SK-N-SH (cell line): Measurements from ENCODE around the gene GPX1. TPM values are rescaled to one million over a fixed set of nuclear protein-coding genes. Genes with fewer than 3 reads are reported as not detected.

Experiments
- CTCF ChIA-PET: fragments of 300-600, 350-600 bp; formaldehyde crosslinking; extraction: SDS; loops from one replicate; lab custom pipeline; 2021; lab: Yijun Ruan, JAX
- POLR2A ChIA-PET: fragments of 350-600 bp; sonication (Branson Sonifier 250); formaldehyde crosslinking; extraction: SDS; loops from one replicate; lab custom pipeline; 2020; ENCODE audit warnings: antibody characterized with exemption, inconsistent platforms; lab: Yijun Ruan, JAX
- DNase-seq: peaks from one replicate; pipeline ENCODE4 v3.0.0; 2012
- H2AFZ ChIP-seq: fragments of 200-600 bp; sonication (generic); 2 replicates; pipeline ENCODE4 v1.8.1; 2016; ENCODE audit warnings: antibody characterized with exemption, mild to moderate bottlenecking, low read depth
- H3F3A ChIP-seq: fragments of 200-600 bp; sonication (generic); replicated peaks from 2 replicates; pipeline ENCODE3; 2016; ENCODE audit warnings: antibody characterized with exemption, mild to moderate bottlenecking; ENCODE audit not compliant: insufficient read depth
- H3K27ac ChIP-seq, 2 experiments: fragments of 200-500 bp in 1 of 2; fragments of 200-600 bp in 1 of 2; sonication (Bioruptor generic) in 1 of 2; sonication (generic), shearing (Covaris generic) in 1 of 2; 2 replicates each; pipeline versions ENCODE4 v1.5.1 to v1.6.1; 2014 to 2016; ENCODE audit warnings: low read depth in 2 of 2, inconsistent platforms in 1 of 2, low read length in 1 of 2, mild to moderate bottlenecking in 1 of 2, mixed read lengths in 1 of 2
- H3K27me3 ChIP-seq: fragments of 200-600 bp; sonication (generic), shearing (Covaris generic); 2 replicates; pipeline ENCODE4 v1.6.1; 2016; ENCODE audit warnings: mixed run types; ENCODE audit not compliant: insufficient read depth
- H3K36me3 ChIP-seq, 2 experiments: fragments of 200-500 bp in 1 of 2; fragments of 200-600 bp in 1 of 2; sonication (Bioruptor generic) in 1 of 2; sonication (generic) in 1 of 2; replicated peaks in 1 of 2; 2 replicates each; pipeline versions ENCODE3 to v1.5.1; 2014 to 2016; ENCODE audit warnings: low read length in 1 of 2, mild to moderate bottlenecking in 1 of 2; ENCODE audit not compliant: insufficient read depth in 2 of 2, control insufficient read depth in 1 of 2
- H3K4me1 ChIP-seq, 2 experiments: fragments of 200-500 bp in 1 of 2; fragments of 200-600 bp in 1 of 2; sonication (Bioruptor generic) in 1 of 2; sonication (generic), shearing (Covaris generic) in 1 of 2; 2 replicates each; pipeline versions ENCODE4 v1.5.1 to v1.6.1; 2014 to 2016; ENCODE audit warnings: low read depth in 1 of 2, low read length in 1 of 2, mixed run types in 1 of 2; ENCODE audit not compliant: insufficient read depth in 2 of 2, control insufficient read depth in 1 of 2
- H3K4me2 ChIP-seq: fragments of 200-600 bp; sonication (generic), shearing (Covaris generic); 2 replicates; pipeline ENCODE4 v1.6.1; 2017; ENCODE audit warnings: mixed run types
- H3K4me3 ChIP-seq, 2 experiments: fragments of 200-500 bp in 1 of 2; fragments of 200-600 bp in 1 of 2; sonication (Bioruptor generic) in 1 of 2; sonication (generic), shearing (Covaris generic) in 1 of 2; 2 replicates each; pipeline versions ENCODE4 v1.5.1 to v1.8.1; 2014 to 2016; ENCODE audit warnings: low read depth in 2 of 2, inconsistent platforms in 1 of 2, low read length in 1 of 2, mild to moderate bottlenecking in 1 of 2, mixed read lengths in 1 of 2, moderate library complexity in 1 of 2
- H3K79me2 ChIP-seq: fragments of 200-600 bp; sonication (generic); 2 replicates; pipeline ENCODE4 v1.8.1; 2017; ENCODE audit warnings: mild to moderate bottlenecking; ENCODE audit not compliant: insufficient read depth
- H3K9ac ChIP-seq: fragments of 200-600 bp; sonication (generic); 2 replicates; pipeline ENCODE4 v1.6.1; 2017; ENCODE audit warnings: mixed run types
- H3K9me2 ChIP-seq: fragments of 200-600 bp; sonication (generic); 2 replicates; pipeline ENCODE4 v1.6.1; 2017; ENCODE audit warnings: mixed run types
- H3K9me3 ChIP-seq: fragments of 200-600 bp; sonication (generic); 2 replicates; pipeline ENCODE4 v1.6.1; 2017; ENCODE audit warnings: mixed run types, mild to moderate bottlenecking, moderate library complexity
- H4K20me1 ChIP-seq: fragments of 200-600 bp; sonication (generic); 2 replicates; pipeline ENCODE4 v1.6.1; 2017; ENCODE audit warnings: mild to moderate bottlenecking, mixed run types; ENCODE audit not compliant: insufficient read depth
- CHD2 ChIP-seq: fragments of 150-350 bp; IDR thresholded peaks from 2 replicates; pipeline ENCODE4 v1.6.1; 2018; ENCODE audit warnings: low read length; ENCODE audit not compliant: partially characterized antibody
- EP300 ChIP-seq, 2 experiments: IDR thresholded peaks; 2 replicates each; pipeline versions ENCODE4 v1.4.0 to v1.6.1; 2012; ENCODE audit warnings: borderline replicate concordance in 1 of 2, low read depth in 1 of 2, low read length in 1 of 2
- EZH2phosphoT487 ChIP-seq: fragments of 200-600 bp; sonication (generic); IDR thresholded peaks from 2 replicates; pipeline ENCODE4 v1.6.1; 2017; ENCODE audit warnings: low read depth, mixed run types, mild to moderate bottlenecking, antibody characterized with exemption, moderate library complexity, borderline replicate concordance
- FOSL2 ChIP-seq: IDR thresholded peaks from 2 replicates; pipeline ENCODE4 v1.4.0; 2012; ENCODE audit warnings: low read depth, mild to moderate bottlenecking, moderate library complexity, borderline replicate concordance
- FOXJ3 ChIP-seq: sonication (generic); formaldehyde crosslinking; IDR thresholded peaks from 2 replicates; pipeline ENCODE4 v1.5.1; 2020; ENCODE audit warnings: mild to moderate bottlenecking, missing genetic modification reagents
- FOXM1 ChIP-seq: IDR thresholded peaks from 2 replicates; pipeline ENCODE4 v1.4.0; 2012; ENCODE audit warnings: low read depth, mild to moderate bottlenecking
- GABPA ChIP-seq: IDR thresholded peaks from 2 replicates; pipeline ENCODE4 v1.4.0; 2012; ENCODE audit warnings: low read depth, mild to moderate bottlenecking
- IRF3 ChIP-seq: fragments of 150-350 bp; IDR thresholded peaks from 2 replicates; pipeline ENCODE4 v1.6.1; 2016; ENCODE audit warnings: mild to moderate bottlenecking, low read depth, low read length
- MAX ChIP-seq: IDR thresholded peaks from 2 replicates; pipeline ENCODE4 v1.4.0; 2012; ENCODE audit warnings: low read depth
- MEF2A ChIP-seq: IDR thresholded peaks from 2 replicates; pipeline ENCODE4 v1.4.0; 2012; ENCODE audit warnings: low read depth, borderline replicate concordance
- POLR2AphosphoS5 ChIP-seq: IDR thresholded peaks from 2 replicates; pipeline ENCODE4 v1.6.1; 2012; ENCODE audit warnings: low read depth, low read length
- RCOR1 ChIP-seq: fragments of 150-350 bp; IDR thresholded peaks from 2 replicates; pipeline ENCODE4 v1.6.1; 2017; ENCODE audit warnings: antibody characterized with exemption, low read length
- RFX5 ChIP-seq: IDR thresholded peaks from 2 replicates; pipeline ENCODE4 v1.6.1; 2012; ENCODE audit warnings: mild to moderate bottlenecking, improper control_type of control experiment, low read length
- RXRA ChIP-seq: IDR thresholded peaks from 2 replicates; pipeline ENCODE4 v1.4.0; 2012; ENCODE audit warnings: low read depth, mild to moderate bottlenecking, borderline replicate concordance
- SIN3A ChIP-seq: IDR thresholded peaks from 2 replicates; pipeline ENCODE4 v1.6.1; 2012; ENCODE audit warnings: low read depth, mild to moderate bottlenecking, low read length, moderate library complexity, borderline replicate concordance
- SMC3 ChIP-seq: IDR thresholded peaks from 2 replicates; pipeline ENCODE4 v1.6.1; 2012; ENCODE audit warnings: low read depth, low read length, improper control_type of control experiment
- TAF1 ChIP-seq: IDR thresholded peaks from 2 replicates; pipeline ENCODE4 v1.6.1; 2012; ENCODE audit warnings: low read depth, mild to moderate bottlenecking, low read length, moderate library complexity, borderline replicate concordance
- TCF12 ChIP-seq: IDR thresholded peaks from 2 replicates; pipeline ENCODE4 v1.4.0; 2012
- YY1 ChIP-seq: IDR thresholded peaks from 2 replicates; pipeline ENCODE4 v1.4.0; 2012; ENCODE audit warnings: low read depth, mild to moderate bottlenecking
- ZBTB33 ChIP-seq: IDR thresholded peaks from 2 replicates; pipeline ENCODE4 v1.4.0; 2012; ENCODE audit warnings: low read depth, borderline replicate concordance
- WGBS: methylation state at CpG from one replicate; pipeline ENCODE4 v1.1.6; 2017; ENCODE audit warnings: low lambda C conversion rate; 5-methylcytosine and 5-hydroxymethylcytosine counted together
- polyA plus RNA-seq, 3 experiments: library from polyadenylated mRNA; depleted of rRNA; stranded (reverse); fragments of >200 nt; gene quantifications; 2 replicates each; pipeline ENCODE4 v1.2.3, GENCODE V29; 2012

Gene GPX1
- polyA plus RNA-seq, 1 of the 3 experiments (the other 2 are of a cell fraction), result 815 TPM

- ChIA-PET CTCF (no interaction called here), POLR2A (no interaction called here)
- Histone ChIP-seq H2AFZ (no peak overlapping the region), H3K4me1 (no peaks in the 10 kb centered on the region), H3K27ac (no peak overlapping the region), H3K9ac (no peak overlapping the region), H3F3A (peaks cover 19% of the 10 kb centered on the region), H4K20me1 (peaks cover 100% of the 10 kb centered on the region), H3K79me2 (peaks cover 100% of the 10 kb centered on the region), H3K36me3 (peaks cover 0 to 12% of the 10 kb centered on the region in 2 experiments), H3K9me3 (no peaks in the 10 kb centered on the region), H3K4me3 (no peak overlapping the region), H3K27me3 (no peaks in the 10 kb centered on the region), H3K4me2 (no peak overlapping the region), H3K9me2 (no peaks in the 10 kb centered on the region)
- TF ChIP-seq EZH2phosphoT487, result no peak
- 97% methylated on average over 1 of the region's 1 CpG for WGBS
- DNase-seq, result no peak
Measured at GRCh38 chr3:49385617-49386016, 27.5 kb upstream of the GPX1 start.

GRCh38 chr3:49383387-49383786 is 25.2 kb upstream of the GPX1 start:
- TF ChIP-seq EP300 (IDR thresholded peaks at IDR 0.05; ENCODE audit: borderline replicate concordance in 1 of 2, low read depth in 1 of 2, low read length in 1 of 2) (no peak), ZBTB33 (no peak), MAX (no peak), GABPA (no peak), FOXM1 (no peak), TCF12 (no peak), RCOR1 (no peak), EZH2phosphoT487 (no peak), YY1 (no peak), POLR2AphosphoS5 (no peak), FOSL2 (no peak), SMC3 (no peak), TAF1 (no peak), RXRA (no peak), IRF3 (no peak), FOXJ3 (CRISPR knock-in tag) (no peak), CHD2 (no peak), SIN3A (no peak), MEF2A (no peak), RFX5 (no peak)
- no peak overlapping the region for H3K27ac ChIP-seq
- H3K4me3 ChIP-seq, result no peak overlapping the region
- peaks cover 100% of the 10 kb centered on the region for H4K20me1 ChIP-seq
- no peak for DNase-seq
- peaks cover 100% of the 10 kb centered on the region for H3K79me2 ChIP-seq
- H2AFZ ChIP-seq, result no peak overlapping the region
- H3K4me1 ChIP-seq, result no peaks in the 10 kb centered on the region
- H3F3A ChIP-seq, result peaks cover 25% of the 10 kb centered on the region
- H3K9me2 ChIP-seq, result no peaks in the 10 kb centered on the region
- H3K4me2 ChIP-seq, result no peak overlapping the region
- no peaks in the 10 kb centered on the region for H3K27me3 ChIP-seq
- POLR2A ChIA-PET, result no interaction called here
- H3K9ac ChIP-seq, result no peak overlapping the region
- peaks cover 0 to 8% of the 10 kb centered on the region in 2 experiments for H3K36me3 ChIP-seq
- CTCF ChIA-PET, result interaction anchor here (1.3 kb wide), 1 partner anchor 66 kb away, joined by 4 read pairs; no protein-coding TSS in a partner anchor
- H3K9me3 ChIP-seq, result no peaks in the 10 kb centered on the region
- WGBS, result 92% methylated on average over 5 of the region's 5 CpGs
